Stomach (tissue), 9 donors: ENCODE measurements around the gene HIBADH. TPM values are rescaled to one million over a fixed set of nuclear protein-coding genes. Genes with fewer than 3 reads are reported as not detected.

Experiments
- DNase-seq, 2 donors: peaks; one replicate each; pipeline versions ENCODE4 v3.0.0 to v3.0.0-alpha.2; 2013 to 2019
- H3K27ac ChIP-seq, 5 donors: fragments of 200-600 bp in 4 of 5; sonication (generic) in 4 of 5; one replicate each; pipeline ENCODE4 v1.5.1; 2013 to 2019; ENCODE audit warnings: mild to moderate bottlenecking in 1 of 5, moderate library complexity in 1 of 5
- H3K27me3 ChIP-seq, 3 donors: fragments of 200-600 bp; sonication (generic); one replicate each; pipeline ENCODE4 v1.5.1; 2017 to 2019; ENCODE audit warnings: mixed run types in 1 of 3
- H3K36me3 ChIP-seq, 4 donors: fragments of 200-600 bp; sonication (generic); 1 replicate in 3 of 4; 2 replicates in 1 of 4; pipeline ENCODE4 v1.5.1; 2016 to 2019
- H3K4me1 ChIP-seq, 4 donors: fragments of 200-600 bp; sonication (generic); one replicate each; pipeline ENCODE4 v1.5.1; 2016 to 2019
- H3K4me3 ChIP-seq, 4 donors: fragments of 200-600 bp; sonication (generic) in 3 of 4; one replicate each; pipeline ENCODE4 v1.5.1; 2016 to 2019; ENCODE audit warnings: mild to moderate bottlenecking in 1 of 4
- H3K9me3 ChIP-seq, 4 donors: fragments of 200-600 bp; sonication (generic); one replicate each; pipeline ENCODE4 v1.5.1; 2016 to 2019
- EP300 ChIP-seq: sonication (generic); formaldehyde crosslinking; IDR thresholded peaks from one replicate; pipeline ENCODE4 v1.6.1; 2017; ENCODE audit warnings: antibody characterized with exemption
- POLR2A ChIP-seq, 4 donors: fragments of 450-650 bp; IDR thresholded peaks; one replicate each; pipeline ENCODE4 v1.6.1; 2016; ENCODE audit warnings: antibody characterized with exemption in 4 of 4, control low read depth in 2 of 4, mild to moderate bottlenecking in 1 of 4, moderate library complexity in 1 of 4
- POLR2AphosphoS5 ChIP-seq, 3 donors: sonication (generic); formaldehyde crosslinking; IDR thresholded peaks; one replicate each; pipeline ENCODE4 v1.6.1; 2016; ENCODE audit warnings: antibody characterized with exemption in 3 of 3
- WGBS, 5 donors: extraction: QIAGEN DNeasy Blood & Tissue Kit in 3 of 5; methylation state at CpG; one replicate each; pipeline versions ENCODE4 v1.1.5 to v1.1.7; 2013 to 2018; 5-methylcytosine and 5-hydroxymethylcytosine counted together
- intact Hi-C: fragments of 100-400 bp; cut with DNase I; formaldehyde crosslinking; loops from one replicate; pipeline ENCODE4 v1.15.1; 2023; ENCODE audit warnings: low total_unique reads
- polyA plus RNA-seq, 3 donors: library from polyadenylated mRNA; stranded (reverse); fragments of 200-250 nt; gene quantifications; one replicate each; pipeline ENCODE4 v1.2.3, GENCODE V29; 2013
- total RNA-seq, 5 donors: library from RNA; depleted of rRNA; stranded (reverse); fragments of >200 nt; gene quantifications; one replicate each; pipeline versions ENCODE4 v1.1.0 to v1.2.3, GENCODE V29; 2014 to 2016
- TF ChIP-seq, protein P1 (sequence below), 7 experiments: fragments of 450-650 bp in 4 of 7; fragments of 200-600 bp in 3 of 7; sonication (generic) in 3 of 7; IDR thresholded peaks; one replicate each; pipeline ENCODE4 v1.5.1; 2016 to 2019; ENCODE audit warnings: antibody characterized with exemption in 7 of 7, control low read depth in 2 of 7, mild to moderate bottlenecking in 1 of 7
- donor health status: healthy with polysubstance abuse.
- donor health status: Bipolar disorder and iron deficiency.
- donor health status: healthy.

Gene HIBADH
- total and polyA plus RNA-seq, 8 donors = 17.5 to 65.2 (median 45.8) TPM

DNA sequence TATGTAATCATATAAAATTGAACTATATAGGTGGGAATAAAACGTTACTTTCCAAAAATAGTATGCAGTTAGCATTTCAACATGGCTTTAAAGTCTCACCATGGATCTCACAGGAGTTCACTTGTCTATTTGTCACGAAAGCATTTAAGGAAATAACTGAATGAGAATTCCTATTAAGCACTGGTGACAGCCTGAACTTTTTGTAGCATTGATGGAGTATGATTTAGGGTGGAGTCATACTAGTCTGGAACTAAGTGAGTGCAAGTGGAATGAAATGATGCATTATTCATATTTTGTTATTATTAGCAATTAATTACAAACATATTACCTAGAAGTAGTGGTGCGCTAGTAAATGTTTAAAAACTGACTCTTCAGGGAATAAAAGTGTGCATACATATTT is 26.0 kb upstream of the HIBADH start:
- H3K27me3 ChIP-seq = no peaks in the 10 kb centered on the region
- WGBS, 5 donors = 81 to 92% (median 85%) methylated on average over 3 of the region's 3 CpGs
- no peak overlapping the region for H3K4me3 ChIP-seq
- DNase-seq = no peak
- H3K4me1 ChIP-seq = no peaks in the 10 kb centered on the region
- no peaks in the 10 kb centered on the region for H3K9me3 ChIP-seq
- no peaks in the 10 kb centered on the region for H3K36me3 ChIP-seq
- intact Hi-C loops = no loop called here
- TF ChIP-seq POLR2AphosphoS5 (IDR thresholded peaks at IDR 0.05) = no peak
- no peak for TF ChIP-seq EP300
- TF ChIP-seq, protein P1, sequence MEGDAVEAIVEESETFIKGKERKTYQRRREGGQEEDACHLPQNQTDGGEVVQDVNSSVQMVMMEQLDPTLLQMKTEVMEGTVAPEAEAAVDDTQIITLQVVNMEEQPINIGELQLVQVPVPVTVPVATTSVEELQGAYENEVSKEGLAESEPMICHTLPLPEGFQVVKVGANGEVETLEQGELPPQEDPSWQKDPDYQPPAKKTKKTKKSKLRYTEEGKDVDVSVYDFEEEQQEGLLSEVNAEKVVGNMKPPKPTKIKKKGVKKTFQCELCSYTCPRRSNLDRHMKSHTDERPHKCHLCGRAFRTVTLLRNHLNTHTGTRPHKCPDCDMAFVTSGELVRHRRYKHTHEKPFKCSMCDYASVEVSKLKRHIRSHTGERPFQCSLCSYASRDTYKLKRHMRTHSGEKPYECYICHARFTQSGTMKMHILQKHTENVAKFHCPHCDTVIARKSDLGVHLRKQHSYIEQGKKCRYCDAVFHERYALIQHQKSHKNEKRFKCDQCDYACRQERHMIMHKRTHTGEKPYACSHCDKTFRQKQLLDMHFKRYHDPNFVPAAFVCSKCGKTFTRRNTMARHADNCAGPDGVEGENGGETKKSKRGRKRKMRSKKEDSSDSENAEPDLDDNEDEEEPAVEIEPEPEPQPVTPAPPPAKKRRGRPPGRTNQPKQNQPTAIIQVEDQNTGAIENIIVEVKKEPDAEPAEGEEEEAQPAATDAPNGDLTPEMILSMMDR (IDR thresholded peaks at IDR 0.05) = no peak
- no peak for TF ChIP-seq POLR2A (IDR thresholded peaks at IDR 0.05)
- no peak overlapping the region for H3K27ac ChIP-seq

DNA sequence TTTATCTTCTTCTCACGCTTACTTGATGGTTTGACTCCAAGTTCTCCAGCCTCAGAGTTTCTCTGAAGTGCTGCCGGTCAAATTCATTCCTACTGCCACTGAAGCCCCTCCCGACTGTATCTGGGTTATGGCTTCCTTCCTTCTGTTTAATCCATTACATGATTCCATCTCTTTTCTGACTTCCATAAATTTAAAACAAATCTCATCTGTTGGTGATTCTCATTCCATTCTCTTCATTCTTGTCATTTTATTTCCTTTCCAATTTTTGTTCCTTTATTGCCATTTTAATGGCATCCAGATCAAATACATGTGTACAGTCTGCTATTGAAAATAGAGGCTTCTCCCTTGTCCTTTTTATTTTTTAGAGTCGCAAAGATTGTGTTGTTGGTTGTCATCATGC is 25.4 kb upstream of the HIBADH start:
- Histone ChIP-seq H3K36me3 (no peaks in the 10 kb centered on the region), H3K9me3 (no peaks in the 10 kb centered on the region), H3K4me3 (no peak overlapping the region), H3K27me3 (no peaks in the 10 kb centered on the region), H3K27ac (no peak overlapping the region), H3K4me1 (no peaks in the 10 kb centered on the region)
- no peak for DNase-seq
- TF ChIP-seq, protein P1 (IDR thresholded peaks at IDR 0.05) = no peak
- no peak for TF ChIP-seq EP300
- no peak for TF ChIP-seq POLR2A (IDR thresholded peaks at IDR 0.05)
- TF ChIP-seq POLR2AphosphoS5 (IDR thresholded peaks at IDR 0.05) = no peak
- intact Hi-C loops = no loop called here
- 90 to 93% (median 93%) methylated on average over 4 of the region's 4 CpGs for WGBS, 5 donors

DNA sequence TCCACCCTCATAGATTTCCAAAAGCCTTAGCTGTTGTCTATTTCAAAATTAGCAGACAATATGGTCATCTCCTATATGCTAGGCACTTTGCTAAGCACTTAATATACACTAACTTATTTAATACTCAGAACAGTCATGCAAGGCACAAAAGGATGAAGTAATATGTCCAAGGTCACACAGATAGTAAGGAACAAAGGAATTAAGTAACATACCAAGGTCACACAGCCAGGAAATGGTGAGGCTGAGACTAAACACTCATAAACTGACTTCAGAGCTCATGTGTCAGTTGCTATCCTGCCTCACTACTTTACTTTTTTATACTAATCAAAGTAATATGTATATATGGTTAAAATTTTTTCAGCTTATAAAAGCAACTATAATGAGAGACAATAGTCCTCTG is 23.6 kb upstream of the HIBADH start:
- intact Hi-C loops = no loop called here
- H3K27me3 ChIP-seq = no peaks in the 10 kb centered on the region
- H3K9me3 ChIP-seq = no peaks in the 10 kb centered on the region
- H3K4me3 ChIP-seq = no peak overlapping the region
- TF ChIP-seq, protein P1 (IDR thresholded peaks at IDR 0.05) = no peak
- TF ChIP-seq POLR2AphosphoS5 (IDR thresholded peaks at IDR 0.05) (no peak), POLR2A (IDR thresholded peaks at IDR 0.05) (no peak), EP300 (no peak)
- H3K27ac ChIP-seq = no peak overlapping the region
- H3K4me1 ChIP-seq = no peaks in the 10 kb centered on the region
- no peak for DNase-seq
- no peaks in the 10 kb centered on the region for H3K36me3 ChIP-seq

DNA sequence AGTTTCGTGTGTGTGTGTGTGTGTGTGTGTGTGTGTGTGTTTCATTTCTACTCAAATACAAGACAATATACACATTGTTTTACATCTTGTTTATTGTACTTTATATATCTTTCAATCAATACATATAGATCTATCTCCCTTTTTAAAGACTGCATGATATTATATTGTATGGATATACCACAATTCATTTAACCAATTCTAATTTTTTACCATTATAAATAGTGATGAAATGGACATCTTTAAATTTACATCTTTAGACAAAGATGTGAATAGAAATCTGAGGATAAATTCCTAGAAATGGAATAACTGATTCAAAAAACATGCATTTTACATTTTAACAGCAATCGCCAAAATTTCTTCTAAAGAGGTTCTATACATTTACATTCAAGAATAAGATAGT is 23.2 kb upstream of the HIBADH start:
- 81 to 91% (median 83%) methylated on average over 2 of the region's 2 CpGs for WGBS, 5 donors

DNA sequence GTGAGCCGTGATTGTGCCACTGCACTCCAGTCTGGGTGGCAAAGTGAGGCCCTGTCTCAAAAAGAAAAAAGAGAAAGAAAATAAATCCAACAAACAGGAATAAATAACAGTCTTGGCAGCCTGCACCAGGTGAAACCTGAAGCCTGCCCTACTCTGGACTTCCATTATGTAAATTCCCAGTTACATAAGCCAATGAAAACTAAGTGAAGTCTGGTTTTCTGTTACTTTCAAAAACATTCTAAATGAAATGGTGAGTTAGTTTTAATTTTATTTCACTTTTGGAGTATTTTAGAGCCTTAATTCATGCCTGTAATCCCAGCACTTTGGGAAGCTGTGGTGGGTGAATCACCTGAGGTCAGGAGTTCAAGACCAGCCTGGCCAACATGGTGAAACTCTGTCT is 22.5 kb upstream of the HIBADH start:
- Histone ChIP-seq H3K27ac (no peak overlapping the region), H3K36me3 (no peaks in the 10 kb centered on the region), H3K27me3 (no peaks in the 10 kb centered on the region), H3K4me3 (no peak overlapping the region), H3K4me1 (no peaks in the 10 kb centered on the region), H3K9me3 (no peaks in the 10 kb centered on the region)
- WGBS, 5 donors = 92 to 100% (median 95%) methylated on average over 1 of the region's 1 CpG
- intact Hi-C loops = no loop called here
- no peak for DNase-seq
- TF ChIP-seq, protein P1 (IDR thresholded peaks at IDR 0.05) = no peak
- TF ChIP-seq POLR2A (IDR thresholded peaks at IDR 0.05) (no peak), EP300 (no peak), POLR2AphosphoS5 (IDR thresholded peaks at IDR 0.05) (no peak)

More for the DNA sequence above, 23.2 kb upstream of the HIBADH start:
- Histone ChIP-seq H3K4me3 (no peak overlapping the region), H3K36me3 (no peaks in the 10 kb centered on the region), H3K9me3 (no peaks in the 10 kb centered on the region), H3K27ac (no peak overlapping the region), H3K4me1 (no peaks in the 10 kb centered on the region), H3K27me3 (no peaks in the 10 kb centered on the region)
- TF ChIP-seq POLR2A (IDR thresholded peaks at IDR 0.05) = no peak
- DNase-seq = no peak
- intact Hi-C loops = no loop called here
